ENCODE data around the gene GAST.

- TF ChIP-seq CTCF (IDR thresholded peaks at IDR 0.05) (no peak), POLR2AphosphoS5 (IDR thresholded peaks at IDR 0.05) (no peak)
Measured at GRCh38 chr17:41672153-41672552, 40.0 kb upstream of the GAST start.

Data from prostate gland (tissue), 2 donors.